Activated CD8-positive, alpha-beta memory T cell treated with anti-CD3 and anti-CD28 coated beads for 48 hours (primary cell): ENCODE data around the gene ADAMTS13.
"Not testable (repeated sequence)": the region's sequence is repeated elsewhere in the genome, so short reads cannot be mapped to it uniquely, and the experiment has no call there.

Experiments used
- DNase-seq, 3 experiments: peaks; one replicate each; pipeline ENCODE4 v3.0.0-alpha.2; 2020; ENCODE audit warnings: low read depth in 2 of 3, low spot score in 2 of 3

ADAMTS13 gene

DNA sequence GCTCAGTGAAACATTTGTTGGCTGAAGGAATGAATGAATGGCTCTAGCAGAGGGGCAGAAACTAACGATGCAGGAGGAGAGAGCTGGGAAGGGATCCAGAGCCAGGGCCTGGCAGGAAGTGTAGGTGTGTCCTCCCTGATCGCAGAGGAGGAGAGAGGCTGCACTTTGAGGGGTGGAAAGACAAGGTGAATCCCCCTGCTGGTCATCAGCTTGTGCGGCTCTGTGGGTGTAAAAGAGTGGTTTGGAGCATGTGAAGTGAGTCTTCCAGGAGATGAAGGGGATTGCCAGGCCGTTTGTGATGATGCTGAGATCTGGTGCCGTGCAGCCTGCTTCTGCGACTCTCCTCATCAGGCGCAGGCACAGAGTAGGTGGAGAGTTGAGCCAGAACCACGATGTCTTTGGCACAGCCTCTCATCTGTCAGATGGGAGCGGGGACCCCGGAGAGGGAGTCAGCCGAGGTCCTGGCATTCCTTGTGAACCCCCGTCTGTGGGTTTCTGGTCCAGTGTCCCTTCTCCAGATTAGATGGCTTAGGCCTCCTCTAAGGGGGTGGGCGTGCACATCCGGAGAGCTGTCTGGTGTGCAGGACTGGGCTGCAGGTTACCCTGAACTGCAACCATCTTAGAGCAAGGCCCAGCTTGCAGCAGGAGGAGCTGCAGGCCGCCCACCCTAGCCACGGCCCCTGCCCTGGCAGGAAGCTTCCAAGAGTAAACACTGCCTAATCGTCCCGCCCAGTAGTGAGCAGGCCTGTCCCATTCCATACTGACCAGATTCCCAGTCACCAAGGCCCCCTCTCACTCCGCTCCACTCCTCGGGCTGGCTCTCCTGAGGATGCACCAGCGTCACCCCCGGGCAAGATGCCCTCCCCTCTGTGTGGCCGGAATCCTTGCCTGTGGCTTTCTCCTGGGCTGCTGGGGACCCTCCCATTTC, at the start of gene ADAMTS13:
Gene ADAMTS13 (plus strand): TSS at position 753 of the 928 bp plus-strand sequence. CDS start 77 bp downstream, at position 830.
- DNase-seq: peak in 1 of 3 experiments; percentile 33

DNA sequence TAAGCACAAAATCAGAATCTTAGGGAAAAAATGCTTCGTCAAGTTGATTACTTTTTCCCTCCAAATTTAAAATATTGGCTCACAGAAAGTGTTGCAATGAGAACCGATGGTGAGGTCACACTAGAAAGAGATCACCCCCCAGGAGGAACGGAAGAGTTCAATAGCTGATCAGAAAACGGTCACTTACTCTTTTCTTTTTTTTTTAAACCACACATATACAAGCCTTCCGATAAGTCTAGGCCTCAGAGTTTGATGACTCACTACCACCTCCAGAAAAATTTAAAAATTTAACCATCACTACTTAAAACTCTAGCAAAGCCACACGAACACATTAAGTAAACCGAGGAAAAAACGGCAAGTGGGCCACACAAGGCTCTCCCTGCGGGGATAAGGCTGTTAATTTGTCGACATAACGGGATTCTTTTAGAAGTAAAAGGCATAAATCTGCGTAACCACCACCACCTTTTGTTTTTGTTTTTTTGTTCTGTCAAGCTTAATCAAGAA, 47.5 kb upstream of the ADAMTS13 start:
- DNase-seq: no peak

DNA sequence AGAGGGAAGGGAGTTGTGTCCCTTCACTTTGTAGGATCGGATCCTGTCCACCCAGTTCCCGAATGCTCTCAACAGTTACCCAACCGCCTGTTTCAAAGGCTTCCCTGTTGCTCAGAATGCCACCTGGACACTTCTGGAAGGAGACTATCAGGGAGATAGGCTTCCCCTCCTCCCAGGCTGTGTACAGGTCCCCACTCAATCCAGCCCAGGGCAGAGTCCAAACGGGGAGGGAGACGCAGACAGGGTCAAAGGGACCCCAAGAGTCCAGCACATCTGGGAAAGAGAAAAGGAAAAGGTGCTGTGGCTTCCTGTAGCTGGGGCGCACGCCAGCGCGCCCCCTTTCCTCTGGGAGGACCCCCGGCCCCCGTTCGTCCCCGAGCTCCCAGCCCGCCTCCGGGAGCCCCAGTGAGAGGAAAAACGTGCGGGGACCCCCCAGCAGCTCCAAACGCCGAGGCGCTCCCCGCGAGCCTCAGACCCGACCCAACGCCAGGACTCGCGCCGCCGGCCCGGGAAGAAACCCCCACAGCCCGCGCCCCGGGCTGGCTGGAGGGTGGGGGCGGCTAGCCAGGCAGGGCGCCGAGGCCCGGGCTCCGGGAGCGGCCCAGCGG, 46.9 kb upstream of the ADAMTS13 start:
- DNase-seq: no peak

DNA sequence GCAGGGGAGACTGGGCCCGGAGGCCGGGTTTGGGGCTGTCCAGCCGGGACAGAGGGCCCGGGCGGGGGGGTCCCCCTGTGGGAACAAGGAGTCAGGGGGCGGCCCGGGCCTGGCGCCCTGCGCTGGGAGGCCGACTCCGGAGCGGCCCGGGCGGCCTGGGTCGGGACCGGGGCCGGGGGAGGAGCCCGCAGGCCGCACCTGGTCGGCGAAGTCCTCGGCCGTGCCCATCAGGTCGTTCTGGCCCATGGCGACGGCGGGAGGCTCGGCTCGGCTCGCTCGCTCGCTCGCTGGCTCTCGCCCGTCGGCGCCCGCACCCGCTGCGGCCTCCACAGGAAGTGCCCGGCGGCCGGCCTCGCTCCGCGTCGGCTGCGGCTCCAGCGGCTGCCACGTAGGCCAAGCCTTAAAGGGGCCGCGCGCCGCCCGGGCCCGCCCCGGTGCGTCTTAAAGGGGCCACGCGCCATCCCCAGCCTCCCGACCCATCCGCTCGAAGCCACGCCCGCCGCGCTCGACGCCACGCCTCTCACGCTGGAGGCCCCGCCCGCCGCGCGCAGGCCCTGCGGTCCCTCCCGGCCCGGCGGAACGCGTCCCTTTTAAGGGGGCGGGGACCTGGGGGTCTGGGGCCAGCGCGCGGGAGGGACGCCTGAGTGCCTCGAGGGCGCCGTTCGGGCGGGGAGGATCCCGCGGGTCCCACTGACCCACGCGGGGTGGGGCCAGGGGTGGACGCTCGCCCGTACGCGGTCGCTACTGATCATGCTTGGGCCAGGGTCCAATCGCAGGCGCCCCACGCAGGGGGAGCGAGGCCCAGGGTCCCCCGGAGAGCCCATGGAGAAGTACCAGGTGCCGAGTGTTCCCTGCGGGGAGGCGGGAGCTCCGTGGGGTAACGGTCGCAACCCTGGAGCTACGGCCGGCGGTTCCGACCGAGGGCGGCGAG, 46.2 kb upstream of the ADAMTS13 start, which contains the start of the genes STKLD1 and SURF4:
Gene STKLD1 (plus strand): TSS at position 643 of the 931 bp plus-strand sequence. CDS start 108 bp downstream, at position 751.
Gene SURF4 (minus strand): TSS at position 337 of the 931 bp plus-strand sequence. CDS start 91 bp downstream, at position 246.
- DNase-seq: peak; percentile 93 to 96 (median 93)

DNA sequence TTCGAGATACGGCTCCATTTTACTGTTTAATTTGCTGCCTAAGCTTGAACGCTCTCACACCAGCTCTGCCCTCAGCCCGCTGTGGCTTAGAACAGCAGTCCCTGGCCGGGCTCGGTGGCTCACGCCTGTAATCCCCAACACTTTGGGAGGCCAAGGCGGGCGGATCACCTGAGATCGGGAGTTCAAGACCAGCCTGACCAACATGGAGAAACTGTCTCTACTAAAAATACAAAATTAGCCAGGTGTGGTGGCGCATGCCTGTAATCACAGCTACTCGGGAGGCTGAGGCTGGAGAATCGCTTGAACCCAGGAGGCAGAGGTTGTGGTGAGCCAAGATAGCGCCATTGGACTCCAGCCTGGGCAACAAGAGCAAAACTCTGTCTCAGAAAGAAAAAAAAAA, 44.9 kb upstream of the ADAMTS13 start:
- not testable (repeated sequence) for DNase-seq

DNA sequence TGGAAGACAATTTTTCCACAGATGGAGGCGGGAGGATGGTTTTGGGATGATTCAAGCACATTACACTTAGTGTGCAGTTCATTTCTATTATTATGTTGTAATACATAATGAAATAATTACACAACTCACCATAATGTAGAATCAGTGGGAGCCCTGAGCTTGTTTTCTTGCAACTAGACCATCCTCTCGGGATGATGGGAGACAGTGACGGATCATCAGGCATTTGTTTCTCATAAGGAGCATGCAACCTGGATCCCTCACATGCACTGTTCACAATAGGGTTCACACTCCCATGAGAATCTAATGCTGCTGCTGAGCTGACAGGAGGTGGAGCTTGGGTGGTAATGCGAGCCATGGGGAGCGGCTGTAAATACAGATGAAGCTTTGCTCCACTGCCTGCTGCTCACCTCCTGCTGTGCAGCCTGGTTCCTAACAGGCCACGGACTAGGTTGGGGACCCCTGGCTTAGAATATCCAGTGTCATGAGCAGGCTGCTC, 44.4 kb upstream of the ADAMTS13 start:
- DNase-seq: no peak

DNA sequence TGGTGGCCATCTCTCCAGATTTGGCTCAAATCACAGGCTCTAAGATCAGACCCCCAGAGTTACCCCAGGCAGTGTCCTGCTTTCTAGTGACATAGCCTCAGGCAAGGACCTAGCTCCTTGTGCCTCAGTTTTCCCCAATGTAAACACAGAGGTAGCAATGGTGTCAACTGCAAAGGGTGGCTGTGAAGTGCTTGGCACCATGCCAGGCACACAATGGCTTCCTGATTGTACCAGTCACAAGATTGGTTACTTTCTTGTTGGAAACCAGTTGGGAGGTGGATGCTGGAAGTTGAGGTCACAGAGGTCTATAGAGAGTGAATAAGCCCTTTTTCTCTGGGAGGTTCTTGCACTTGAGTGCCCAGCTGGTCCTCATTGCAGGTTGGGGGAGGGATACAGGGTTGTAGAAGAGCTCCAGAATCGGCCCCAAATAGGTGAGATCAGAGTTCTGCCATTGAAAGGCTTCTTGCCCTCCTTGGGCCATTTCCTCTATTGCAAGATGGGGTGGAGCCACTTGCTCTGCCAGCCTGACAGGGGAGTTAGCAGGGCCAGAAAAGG, 43.7 kb upstream of the ADAMTS13 start:
- DNase-seq: no peak

DNA sequence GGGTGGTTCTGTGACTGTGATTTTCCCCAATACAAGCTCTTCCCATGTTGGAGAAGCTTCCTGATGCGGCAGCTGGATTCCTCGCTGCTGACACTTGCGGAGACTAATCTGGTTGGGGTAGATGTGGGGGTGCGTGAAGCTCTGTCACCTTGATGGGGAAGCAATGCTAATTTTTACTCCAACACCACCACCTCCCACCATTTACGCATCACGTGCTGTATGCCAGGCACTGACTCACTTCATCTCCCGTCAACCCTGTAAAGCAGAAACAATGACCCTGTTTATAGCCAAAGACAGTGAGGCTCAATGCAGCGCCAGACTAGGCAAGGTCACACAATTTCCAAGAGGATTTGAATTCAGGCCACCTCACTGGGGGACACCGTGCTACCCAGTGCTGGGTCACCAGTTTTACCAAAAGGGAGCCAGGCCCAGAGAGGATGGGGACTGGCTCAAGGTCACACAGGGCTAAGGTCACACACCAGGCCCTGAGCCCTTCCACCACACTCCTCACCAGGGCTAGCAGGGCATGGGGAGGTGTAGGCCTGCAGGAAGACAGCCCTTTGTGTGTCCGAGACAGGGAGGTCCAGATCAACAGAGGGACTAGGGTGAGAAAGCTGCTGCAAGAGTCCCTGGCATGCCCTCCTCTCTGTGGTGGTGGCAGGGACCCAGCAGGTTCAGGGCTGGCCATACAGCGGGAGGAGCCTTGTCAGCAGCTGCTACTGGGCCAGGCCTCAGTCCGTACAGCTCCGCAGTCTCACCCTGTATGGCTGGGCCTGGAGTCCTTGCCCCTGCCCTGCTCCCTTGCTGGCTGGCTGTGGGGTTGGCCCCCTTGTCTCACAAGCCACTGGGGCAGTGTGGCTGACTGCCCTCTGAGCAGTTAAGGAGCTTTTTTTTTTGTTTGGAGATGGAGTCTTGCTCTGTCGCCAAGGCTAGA, 42.7 kb upstream of the ADAMTS13 start:
- DNase-seq: no peak

DNA sequence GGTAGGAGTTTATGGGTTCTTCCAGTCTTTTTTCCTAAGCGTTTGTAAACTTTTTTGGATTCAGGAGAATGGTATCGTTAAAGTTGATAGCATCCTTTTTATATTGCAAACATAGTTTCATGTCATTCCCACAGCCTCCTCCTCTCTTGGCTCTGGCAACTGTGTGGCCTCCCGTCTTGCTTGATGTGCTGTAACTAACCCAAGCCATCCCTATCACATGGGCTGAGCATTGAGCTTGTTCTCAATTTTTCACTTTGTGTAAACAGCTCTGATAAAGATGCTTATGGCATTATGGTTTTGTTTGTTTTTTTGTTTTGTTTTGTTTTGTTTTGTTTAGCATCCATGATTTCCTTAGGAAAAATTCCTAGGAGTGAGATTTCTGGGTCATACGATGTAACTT, 41.4 kb upstream of the ADAMTS13 start:
- no peak for DNase-seq

DNA sequence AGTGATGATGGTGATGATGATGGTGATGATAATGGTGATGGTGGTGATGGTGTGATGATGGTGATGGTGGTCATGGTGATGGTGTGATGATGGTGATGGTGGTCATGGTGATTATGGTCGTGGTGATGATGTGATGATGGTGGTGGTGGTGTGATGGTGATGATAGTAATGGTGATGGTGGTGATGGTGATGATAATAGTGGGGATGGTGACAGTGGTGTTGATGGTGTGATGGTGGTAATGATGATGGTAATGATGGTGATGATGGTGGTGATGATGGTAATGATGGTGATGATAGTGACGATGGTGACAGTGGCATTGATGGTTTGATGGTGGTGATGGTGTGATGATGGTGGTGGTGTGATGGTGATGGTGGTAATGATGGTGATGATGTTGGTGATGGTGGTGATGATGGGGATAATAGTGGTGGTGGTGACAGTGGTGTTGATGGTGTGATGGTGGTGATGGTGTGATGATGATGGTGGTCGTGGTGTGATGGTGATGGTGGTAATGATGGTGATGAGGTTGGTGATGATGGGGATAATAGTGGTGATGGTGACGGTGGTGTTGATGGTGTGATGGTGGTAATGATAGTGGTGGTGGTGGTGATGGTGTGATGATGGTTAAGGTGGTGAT, 39.5 kb upstream of the ADAMTS13 start:
- no peak for DNase-seq

DNA sequence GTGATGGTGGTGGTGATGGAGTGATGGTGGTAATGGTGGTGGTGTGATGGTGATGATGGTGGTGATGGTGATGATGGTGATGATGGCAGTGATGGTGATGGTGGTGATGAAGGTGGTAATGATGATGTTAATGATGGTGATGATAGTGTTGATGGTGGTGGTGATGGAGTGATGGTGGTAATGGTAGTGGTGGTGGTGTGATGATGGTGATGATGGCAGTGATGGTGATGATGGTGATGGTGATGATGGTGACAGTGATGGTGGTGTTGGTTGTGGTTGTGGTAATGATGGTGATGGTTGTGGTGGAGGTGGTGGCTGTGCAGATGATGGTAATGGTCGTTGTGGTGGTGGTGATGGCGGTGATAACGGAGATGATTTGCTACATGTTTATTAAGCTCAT, 38.7 kb upstream of the ADAMTS13 start:
- DNase-seq: no peak

DNA sequence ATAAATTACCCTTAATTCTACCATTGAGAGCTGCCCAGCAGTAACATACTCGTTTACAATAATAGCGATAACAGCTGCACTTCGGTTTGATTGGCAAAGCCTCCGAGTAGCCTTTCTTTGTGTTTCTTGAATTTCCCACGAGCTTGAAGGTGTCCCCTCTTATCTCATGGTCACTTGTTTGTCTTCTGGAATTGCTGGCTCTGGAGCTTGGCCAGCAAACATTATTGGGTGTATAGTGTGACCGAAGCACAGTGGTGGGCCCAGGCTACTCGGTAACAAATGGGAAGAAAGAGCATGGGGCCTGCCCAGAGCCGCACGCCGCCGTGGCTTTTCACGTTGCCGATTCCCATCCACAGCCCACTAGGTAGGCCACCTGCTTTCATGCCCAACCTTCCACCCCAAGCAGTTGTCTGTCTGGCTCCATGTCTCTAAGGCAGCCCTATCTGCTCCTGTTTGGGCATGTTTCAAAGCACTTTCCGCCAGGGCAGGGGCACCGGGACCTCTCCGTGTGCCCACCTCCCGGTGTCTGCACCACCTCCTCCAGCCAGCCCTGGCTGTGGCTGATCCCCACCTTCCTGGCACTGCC, 37.3 kb upstream of the ADAMTS13 start:
- no peak for DNase-seq

DNA sequence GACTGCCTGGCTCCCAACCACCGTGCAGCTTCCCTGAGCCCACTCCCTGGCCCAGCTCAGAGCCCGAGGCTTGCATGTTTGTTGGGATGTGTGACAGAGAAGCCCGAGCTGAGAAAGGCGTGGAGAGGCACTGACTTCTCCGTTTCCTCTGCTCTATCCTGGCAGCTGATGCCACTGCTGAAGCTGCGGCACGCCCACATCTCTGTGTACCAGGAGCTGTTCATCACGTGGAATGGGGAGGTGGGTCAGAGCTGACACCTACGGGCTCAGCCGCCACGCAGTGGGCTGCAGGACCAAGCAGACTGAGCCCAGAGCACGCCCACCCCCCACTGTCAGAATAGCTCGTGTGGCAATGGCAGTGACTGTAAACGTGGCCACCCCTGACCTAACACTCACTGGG, 36.7 kb upstream of the ADAMTS13 start:
- DNase-seq: no peak

DNA sequence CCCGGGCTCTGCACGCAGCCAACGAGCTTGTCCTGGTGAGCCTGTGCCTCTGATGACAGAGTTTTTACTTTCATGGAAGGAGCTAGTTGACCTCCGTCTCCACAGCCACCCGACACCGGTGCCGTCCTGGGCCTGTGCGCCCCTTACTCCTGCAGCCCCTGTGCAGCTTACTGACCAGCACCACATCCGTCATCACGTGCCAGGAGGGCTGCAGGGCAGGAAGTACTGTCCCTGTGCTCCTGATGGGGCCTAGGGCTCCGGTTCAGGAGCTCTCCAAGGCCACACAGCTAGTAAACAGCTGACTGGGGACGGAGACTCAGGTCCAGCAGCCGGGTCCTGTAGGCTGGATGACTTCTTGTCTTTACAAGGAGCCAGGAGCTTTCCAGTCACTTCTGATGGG, 35.8 kb upstream of the ADAMTS13 start:
- DNase-seq: no peak

DNA sequence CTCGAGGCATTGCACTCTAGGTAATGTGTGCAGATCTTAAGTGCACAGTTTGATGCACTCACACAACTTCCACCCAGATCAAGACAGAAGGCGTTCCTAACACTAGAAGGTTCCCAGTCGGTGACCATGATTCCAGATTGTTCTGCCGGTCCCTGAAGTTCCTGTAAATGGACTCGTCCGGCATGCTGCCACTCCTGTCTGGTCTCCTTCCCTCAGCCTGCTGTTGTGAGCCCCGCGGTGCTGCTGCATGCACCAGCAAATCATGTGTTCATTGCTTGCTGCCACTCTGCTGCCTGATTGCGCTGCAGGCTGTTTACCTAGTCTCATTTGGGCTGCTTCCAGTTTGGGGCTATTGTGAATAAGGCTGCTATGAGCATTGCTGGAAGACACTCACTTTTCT, 34.5 kb upstream of the ADAMTS13 start:
- no peak for DNase-seq

DNA sequence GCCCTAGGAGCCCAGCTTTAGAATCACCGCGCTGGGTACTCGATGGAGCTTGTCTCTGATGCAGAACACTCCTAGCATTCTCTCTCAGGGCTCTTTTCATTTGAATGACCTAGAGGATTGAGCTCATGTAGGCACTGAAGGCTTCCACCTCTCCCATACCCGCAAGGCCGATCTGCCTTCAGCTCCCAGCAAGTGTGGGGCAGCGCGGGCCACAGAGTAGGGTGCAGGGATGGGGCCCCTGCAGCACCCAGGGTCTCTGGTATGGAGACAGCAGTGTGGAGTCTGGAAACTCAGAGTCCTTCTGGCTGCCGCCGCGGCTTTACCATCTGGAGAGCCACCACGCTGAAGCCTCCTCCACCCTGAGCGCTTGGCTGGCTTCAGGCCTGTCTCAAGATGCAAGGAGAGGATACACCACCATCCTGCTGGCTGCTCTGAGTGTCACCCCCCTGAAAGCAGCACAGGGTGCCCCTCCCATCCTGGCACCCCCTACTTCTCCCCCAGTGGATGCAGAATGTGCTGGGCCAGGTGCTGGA, 33.1 kb upstream of the ADAMTS13 start:
- DNase-seq: no peak

DNA sequence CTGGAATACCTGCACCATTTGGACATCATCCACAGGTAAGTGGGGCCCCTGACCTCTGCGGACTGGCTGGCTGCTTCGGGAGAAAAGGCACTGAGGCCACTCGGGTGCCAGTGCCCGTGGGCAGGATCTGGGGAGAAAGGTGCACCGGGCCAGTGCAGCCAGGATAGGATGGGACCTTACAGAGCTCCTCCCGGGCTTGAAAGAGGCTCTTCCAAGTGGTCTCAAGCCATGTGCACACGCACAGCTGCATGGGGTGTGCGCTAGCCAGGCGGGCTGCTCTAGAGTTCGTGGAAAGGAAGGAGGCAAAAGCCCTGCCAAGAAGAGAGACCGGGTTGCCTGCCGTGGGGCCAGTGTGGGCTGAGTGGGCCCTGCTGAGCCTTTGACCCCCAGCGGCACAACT, 32.6 kb upstream of the ADAMTS13 start:
- no peak for DNase-seq

DNA sequence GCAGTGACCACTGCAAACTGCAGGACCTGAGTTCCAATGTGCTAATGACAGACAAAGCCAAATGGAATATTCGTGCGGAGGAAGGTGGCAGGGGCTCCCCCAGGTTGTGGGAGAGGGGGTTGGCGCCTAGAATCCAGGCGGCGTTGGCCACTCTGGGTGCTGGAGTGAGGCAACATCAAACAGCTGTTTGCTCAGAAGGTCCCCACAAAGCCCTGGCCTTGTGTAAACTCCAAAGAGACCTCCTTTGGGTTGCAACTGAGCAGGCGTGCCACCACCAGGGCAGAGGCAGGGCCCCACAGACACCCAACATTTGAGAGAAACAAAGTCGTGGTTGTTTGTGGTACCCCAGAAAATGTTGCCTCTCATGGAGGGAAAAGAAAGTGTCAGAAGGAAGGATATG, 31.5 kb upstream of the ADAMTS13 start:
- DNase-seq: no peak
